Smooth muscle cell (in vitro differentiated cells): Measurements from ENCODE around the gene ITGA1. TPM values are rescaled to one million over a fixed set of nuclear protein-coding genes. Genes with fewer than 3 reads are reported as not detected.

ENCODE experiments used
- DNase-seq: peaks from one replicate; lab custom pipeline; 2025; ENCODE audit not compliant: unreplicated experiment; lab: John Stamatoyannopoulos, UW
- H2AFZ ChIP-seq: fragments of 200-600 bp; sonication (generic); 2 replicates; pipeline ENCODE4 v1.6.0; 2016; ENCODE audit warnings: antibody characterized with exemption, low read depth, mild to moderate bottlenecking
- H3F3A ChIP-seq: fragments of 200-600 bp; sonication (generic); 2 replicates; pipeline ENCODE4 v1.6.0; 2017; ENCODE audit warnings: antibody characterized with exemption, low read depth
- H3K27ac ChIP-seq: fragments of 200-600 bp; sonication (generic); 2 replicates; pipeline ENCODE4 v1.5.1; 2016; ENCODE audit warnings: low read depth, mild to moderate bottlenecking
- H3K27me3 ChIP-seq: fragments of 200-600 bp; sonication (generic); 2 replicates; pipeline ENCODE4 v1.6.1; 2016; ENCODE audit warnings: low read depth, mild to moderate bottlenecking
- H3K36me3 ChIP-seq: fragments of 200-600 bp; sonication (generic); 2 replicates; pipeline ENCODE4 v1.5.1; 2016; ENCODE audit warnings: low read depth
- H3K4me1 ChIP-seq: fragments of 200-600 bp; sonication (generic); 2 replicates; pipeline ENCODE4 v1.5.1; 2016; ENCODE audit warnings: low read depth
- H3K4me2 ChIP-seq: fragments of 200-600 bp; sonication (generic); 2 replicates; pipeline ENCODE4 v1.6.0; 2016; ENCODE audit warnings: mild to moderate bottlenecking
- H3K4me3 ChIP-seq: fragments of 200-600 bp; sonication (generic); 2 replicates; pipeline ENCODE4 v1.5.1; 2016; ENCODE audit warnings: mild to moderate bottlenecking
- H3K79me2 ChIP-seq: fragments of 200-600 bp; sonication (generic); 2 replicates; pipeline ENCODE4 v1.6.0; 2016; ENCODE audit warnings: low read depth, mild to moderate bottlenecking
- H3K9ac ChIP-seq: fragments of 200-600 bp; sonication (generic); 2 replicates; pipeline ENCODE4 v1.6.0; 2016; ENCODE audit warnings: low read depth
- H3K9me3 ChIP-seq: fragments of 200-600 bp; sonication (generic); replicated peaks from 2 replicates; pipeline ENCODE4 v1.5.1; 2016; ENCODE audit warnings: low read depth
- H4K20me1 ChIP-seq: fragments of 200-600 bp; sonication (generic); 2 replicates; pipeline ENCODE4 v1.6.0; 2016; ENCODE audit warnings: low read depth
- WGBS: methylation state at CpG from one replicate; pipeline ENCODE4 v1.1.7; 2016; ENCODE audit warnings: low lambda C conversion rate; 5-methylcytosine and 5-hydroxymethylcytosine counted together
- polyA plus RNA-seq: library from polyadenylated mRNA; unstranded; fragments of >200 nt; fragmentation: Nextera tagmentation; extraction: Ambion mirVana; gene quantifications from 2 replicates; pipeline ENCODE4 v1.2.1, GENCODE V29; 2016
- total RNA-seq: library from RNA; depleted of rRNA; stranded (reverse); fragments of >200 nt; gene quantifications from 2 replicates; pipeline ENCODE4 v1.2.3, GENCODE V29; 2014
- TF ChIP-seq, protein P1 (sequence below): fragments of 200-600 bp; sonication (generic); IDR thresholded peaks from 2 replicates; pipeline ENCODE4 v1.5.1; 2017; ENCODE audit warnings: borderline replicate concordance, mild to moderate bottlenecking, antibody characterized with exemption; ENCODE audit not compliant: insufficient read depth, poor library complexity, severe bottlenecking

The ITGA1 gene
- total and polyA plus RNA-seq, 2 experiments from 2014 or later = 85.2 to 250 TPM

- peaks cover 6% of the 10 kb centered on the region for H3K79me2 ChIP-seq
- H3K9ac ChIP-seq = no peak overlapping the region
- H3K27me3 ChIP-seq = no peaks in the 10 kb centered on the region
- no peak overlapping the region for H2AFZ ChIP-seq
- TF ChIP-seq, protein P1, sequence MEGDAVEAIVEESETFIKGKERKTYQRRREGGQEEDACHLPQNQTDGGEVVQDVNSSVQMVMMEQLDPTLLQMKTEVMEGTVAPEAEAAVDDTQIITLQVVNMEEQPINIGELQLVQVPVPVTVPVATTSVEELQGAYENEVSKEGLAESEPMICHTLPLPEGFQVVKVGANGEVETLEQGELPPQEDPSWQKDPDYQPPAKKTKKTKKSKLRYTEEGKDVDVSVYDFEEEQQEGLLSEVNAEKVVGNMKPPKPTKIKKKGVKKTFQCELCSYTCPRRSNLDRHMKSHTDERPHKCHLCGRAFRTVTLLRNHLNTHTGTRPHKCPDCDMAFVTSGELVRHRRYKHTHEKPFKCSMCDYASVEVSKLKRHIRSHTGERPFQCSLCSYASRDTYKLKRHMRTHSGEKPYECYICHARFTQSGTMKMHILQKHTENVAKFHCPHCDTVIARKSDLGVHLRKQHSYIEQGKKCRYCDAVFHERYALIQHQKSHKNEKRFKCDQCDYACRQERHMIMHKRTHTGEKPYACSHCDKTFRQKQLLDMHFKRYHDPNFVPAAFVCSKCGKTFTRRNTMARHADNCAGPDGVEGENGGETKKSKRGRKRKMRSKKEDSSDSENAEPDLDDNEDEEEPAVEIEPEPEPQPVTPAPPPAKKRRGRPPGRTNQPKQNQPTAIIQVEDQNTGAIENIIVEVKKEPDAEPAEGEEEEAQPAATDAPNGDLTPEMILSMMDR = no peak
- H3K4me1 ChIP-seq = no peaks in the 10 kb centered on the region
- WGBS = 14% methylated on average over 1 of the region's 1 CpG
- H4K20me1 ChIP-seq = no peaks in the 10 kb centered on the region
- H3K4me2 ChIP-seq = peak overlapping the region; percentile 41
- no peak overlapping the region for H3K4me3 ChIP-seq
- no peak for DNase-seq
- no peaks in the 10 kb centered on the region for H3K9me3 ChIP-seq
- H3K27ac ChIP-seq = peak overlapping the region; percentile 62
- H3F3A ChIP-seq = peaks cover 29% of the 10 kb centered on the region
- H3K36me3 ChIP-seq = peaks cover 1% of the 10 kb centered on the region
Observed at GRCh38 chr5:52909192-52909591, 121.5 kb downstream of the ITGA1 start.

- no peaks in the 10 kb centered on the region for H4K20me1 ChIP-seq
- TF ChIP-seq, protein P1 = no peak
- no peak overlapping the region for H2AFZ ChIP-seq
- H3K4me3 ChIP-seq = no peak overlapping the region
- peaks cover 6% of the 10 kb centered on the region for H3K79me2 ChIP-seq
- no peak overlapping the region for H3K9ac ChIP-seq
- no peaks in the 10 kb centered on the region for H3K36me3 ChIP-seq
- no peaks in the 10 kb centered on the region for H3K4me1 ChIP-seq
- H3K27ac ChIP-seq = peak overlapping the region; percentile 62
- H3K4me2 ChIP-seq = peak overlapping the region; percentile 41
- 39% methylated on average over 8 of the region's 8 CpGs for WGBS
- peaks cover 29% of the 10 kb centered on the region for H3F3A ChIP-seq
- no peaks in the 10 kb centered on the region for H3K9me3 ChIP-seq
- no peak for DNase-seq
- H3K27me3 ChIP-seq = no peaks in the 10 kb centered on the region
Observed at GRCh38 chr5:52910071-52910470, 122.4 kb downstream of the ITGA1 start.

- Histone ChIP-seq H4K20me1 (no peaks in the 10 kb centered on the region), H3K9ac (no peak overlapping the region), H3F3A (peaks cover under 1% of the 10 kb centered on the region), H3K27me3 (no peaks in the 10 kb centered on the region), H3K79me2 (peaks cover 16% of the 10 kb centered on the region), H2AFZ (no peak overlapping the region), H3K4me2 (peak overlapping the region; percentile 81), H3K4me3 (peak overlapping the region; percentile 54), H3K4me1 (no peaks in the 10 kb centered on the region), H3K27ac (no peak overlapping the region), H3K9me3 (no peaks in the 10 kb centered on the region), H3K36me3 (peaks cover 4% of the 10 kb centered on the region)
- no peak for DNase-seq
- TF ChIP-seq, protein P1 = peak; percentile 70
- 7% methylated on average over 4 of the region's 4 CpGs for WGBS
Observed at GRCh38 chr5:52915176-52915875, 127.6 kb downstream of the ITGA1 start.

- Histone ChIP-seq H3K36me3 (peaks cover 10% of the 10 kb centered on the region), H2AFZ (no peak overlapping the region), H3K4me2 (peak overlapping the region; percentile 4), H3F3A (peaks cover 18% of the 10 kb centered on the region), H3K9ac (no peak overlapping the region), H3K27me3 (no peaks in the 10 kb centered on the region), H3K4me3 (no peak overlapping the region), H4K20me1 (no peaks in the 10 kb centered on the region), H3K4me1 (no peaks in the 10 kb centered on the region), H3K27ac (peak overlapping the region; percentile 17), H3K9me3 (no peaks in the 10 kb centered on the region), H3K79me2 (peaks cover 6% of the 10 kb centered on the region)
- no peak for DNase-seq
- TF ChIP-seq, protein P1 = peak; percentile 9
- 78% methylated on average over 2 of the region's 2 CpGs for WGBS
Observed at GRCh38 chr5:52920929-52921328, 133.2 kb downstream of the ITGA1 start.
